ENCODE measurements around the gene SHROOM3.

SHROOM3 gene

DNA sequence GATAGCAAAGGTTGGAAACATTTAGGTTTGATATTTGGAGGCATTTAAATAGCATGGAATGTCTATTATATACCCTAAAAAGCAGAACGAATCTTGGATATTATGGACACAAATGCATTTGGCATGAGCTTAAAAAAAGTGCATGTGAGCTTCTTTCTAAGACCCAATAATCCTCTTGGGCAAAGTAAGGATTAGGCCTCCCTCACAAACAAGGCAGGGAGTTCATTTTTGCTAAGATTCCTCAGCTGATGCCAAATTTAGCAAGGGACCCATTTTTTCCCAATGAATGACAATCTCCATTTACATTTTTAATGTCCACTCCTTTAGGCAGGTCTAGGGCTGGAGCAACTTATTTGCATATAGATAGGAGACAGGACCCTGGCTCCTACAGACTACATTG, 263.1 kb downstream of the SHROOM3 start:
- TF ChIP-seq FOXM1 (IDR thresholded peaks at IDR 0.05; ENCODE audit: borderline replicate concordance, low read depth) (no peak), ZBTB7A (IDR thresholded peaks at IDR 0.05; ENCODE audit: low read depth) (no peak), CEBPB (IDR thresholded peaks at IDR 0.05) (no peak), RAD21 (IDR thresholded peaks at IDR 0.05; ENCODE audit: low read depth) (no peak), NFIC (IDR thresholded peaks at IDR 0.05) (no peak), TEAD4 (IDR thresholded peaks at IDR 0.05) (no peak), EGR1 (IDR thresholded peaks at IDR 0.05) (no peak), REST (IDR thresholded peaks at IDR 0.05; ENCODE audit: low read depth) (no peak), CREB1 (IDR thresholded peaks at IDR 0.05; ENCODE audit: low read depth) (no peak)
- TF ChIP-seq, protein P1, sequence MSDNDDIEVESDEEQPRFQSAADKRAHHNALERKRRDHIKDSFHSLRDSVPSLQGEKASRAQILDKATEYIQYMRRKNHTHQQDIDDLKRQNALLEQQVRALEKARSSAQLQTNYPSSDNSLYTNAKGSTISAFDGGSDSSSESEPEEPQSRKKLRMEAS (IDR thresholded peaks at IDR 0.05), result no peak

DNA sequence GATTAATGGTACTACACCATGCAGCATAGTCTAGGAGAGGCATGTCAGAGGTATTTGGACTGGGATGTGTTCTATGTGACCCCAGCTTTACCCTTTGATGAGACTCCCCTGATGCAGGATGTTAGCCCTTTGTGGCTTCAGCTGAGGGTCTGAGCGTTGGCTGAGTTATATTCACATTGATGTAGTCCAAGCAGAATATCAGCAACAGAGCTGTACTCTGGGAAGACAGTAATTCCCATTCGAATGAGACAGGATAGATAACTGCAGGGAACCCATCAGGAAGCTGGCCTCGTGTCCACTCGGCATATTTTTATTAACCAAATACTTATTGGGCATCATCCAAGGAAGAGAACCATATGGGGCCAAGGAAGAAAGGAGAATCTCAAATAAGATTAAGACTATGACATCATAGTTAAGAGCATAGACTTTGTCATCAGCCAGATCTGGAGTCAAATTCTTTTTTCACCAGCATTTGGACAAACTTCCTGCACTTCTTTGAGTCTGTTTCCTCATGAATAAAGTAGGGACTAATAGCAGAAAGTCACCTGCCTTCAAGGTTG, 264.8 kb downstream of the SHROOM3 start:
- TF ChIP-seq FOXM1 (IDR thresholded peaks at IDR 0.05; ENCODE audit: borderline replicate concordance, low read depth), result no peak
- TF ChIP-seq RAD21 (IDR thresholded peaks at IDR 0.05; ENCODE audit: low read depth), result no peak
- TF ChIP-seq TCF12 (IDR thresholded peaks at IDR 0.05; ENCODE audit: low read depth), result no peak
- no peak for TF ChIP-seq YY1 (IDR thresholded peaks at IDR 0.05; ENCODE audit: low read depth)
- no peak for TF ChIP-seq NFIC (IDR thresholded peaks at IDR 0.05)

DNA sequence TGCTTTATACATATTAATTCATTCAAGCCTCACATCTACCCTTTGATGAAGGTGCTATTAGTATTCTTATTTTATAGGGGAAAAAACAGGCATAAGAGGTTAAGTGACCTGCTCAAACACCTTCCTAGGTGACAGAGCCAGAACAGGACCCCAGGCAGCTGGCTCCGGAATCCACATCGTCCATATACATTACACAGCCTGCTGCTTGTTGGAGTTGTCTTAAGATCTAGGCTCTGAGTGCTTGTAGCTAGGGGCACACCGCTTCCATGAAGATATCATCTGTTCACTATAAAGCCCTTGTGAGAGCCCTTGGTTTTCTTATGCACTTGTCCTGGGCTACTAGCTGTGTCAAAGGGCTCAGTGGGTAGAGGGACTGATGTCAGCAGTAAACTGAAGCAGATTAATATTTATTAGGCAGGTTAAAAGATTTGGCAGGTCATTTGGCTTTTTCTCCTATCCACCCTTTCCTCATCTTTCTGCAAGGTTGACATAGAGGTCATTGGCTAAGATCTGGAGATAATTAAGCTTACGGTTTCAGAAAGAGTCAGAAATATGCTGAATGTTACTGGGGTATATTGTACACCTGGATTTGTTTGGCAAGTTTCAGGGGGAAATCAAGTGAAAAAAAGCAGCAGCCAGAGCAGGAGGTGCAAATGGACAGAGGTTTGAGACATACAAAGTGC, 267.6 kb downstream of the SHROOM3 start:
- TF ChIP-seq, protein P1 (IDR thresholded peaks at IDR 0.05), result no peak
- TF ChIP-seq EP300 (IDR thresholded peaks at IDR 0.05; ENCODE audit: borderline replicate concordance), result no peak
- no peak for TF ChIP-seq EGR1 (IDR thresholded peaks at IDR 0.05)
- no peak for TF ChIP-seq CREB1 (IDR thresholded peaks at IDR 0.05; ENCODE audit: low read depth)

- TF ChIP-seq RAD21 (IDR thresholded peaks at IDR 0.05; ENCODE audit: low read depth) (no peak), FOXM1 (IDR thresholded peaks at IDR 0.05; ENCODE audit: borderline replicate concordance, low read depth) (no peak), CREB1 (IDR thresholded peaks at IDR 0.05; ENCODE audit: low read depth) (no peak), TCF12 (IDR thresholded peaks at IDR 0.05; ENCODE audit: low read depth) (no peak), ZBTB7A (IDR thresholded peaks at IDR 0.05; ENCODE audit: low read depth) (no peak), NFIC (IDR thresholded peaks at IDR 0.05) (no peak), REST (IDR thresholded peaks at IDR 0.05; ENCODE audit: low read depth) (no peak), EP300 (IDR thresholded peaks at IDR 0.05; ENCODE audit: borderline replicate concordance) (no peak), EGR1 (IDR thresholded peaks at IDR 0.05) (no peak), TEAD4 (IDR thresholded peaks at IDR 0.05) (no peak), CEBPB (IDR thresholded peaks at IDR 0.05) (no peak), TAF1 (IDR thresholded peaks at IDR 0.05; ENCODE audit: low read depth) (no peak), YY1 (IDR thresholded peaks at IDR 0.05; ENCODE audit: low read depth) (no peak)
- TF ChIP-seq, protein P1 (IDR thresholded peaks at IDR 0.05), result no peak
Observed at GRCh38 chr4:76703123-76703490, 268.1 kb downstream of the SHROOM3 start.

GRCh38 chr4:76703676-76704075, 268.6 kb downstream of the SHROOM3 start:
- TF ChIP-seq REST (IDR thresholded peaks at IDR 0.05; ENCODE audit: low read depth) (no peak), TEAD4 (IDR thresholded peaks at IDR 0.05) (no peak), EGR1 (IDR thresholded peaks at IDR 0.05) (no peak), ZBTB7A (IDR thresholded peaks at IDR 0.05; ENCODE audit: low read depth) (no peak), EP300 (IDR thresholded peaks at IDR 0.05; ENCODE audit: borderline replicate concordance) (no peak), FOXM1 (IDR thresholded peaks at IDR 0.05; ENCODE audit: borderline replicate concordance, low read depth) (no peak), YY1 (IDR thresholded peaks at IDR 0.05; ENCODE audit: low read depth) (no peak), CEBPB (IDR thresholded peaks at IDR 0.05) (no peak), TCF12 (IDR thresholded peaks at IDR 0.05; ENCODE audit: low read depth) (no peak; the same call in 1 of the 2 replicates), TAF1 (IDR thresholded peaks at IDR 0.05; ENCODE audit: low read depth) (no peak), NFIC (IDR thresholded peaks at IDR 0.05) (no peak), RAD21 (IDR thresholded peaks at IDR 0.05; ENCODE audit: low read depth) (no peak)
- TF ChIP-seq, protein P2, sequence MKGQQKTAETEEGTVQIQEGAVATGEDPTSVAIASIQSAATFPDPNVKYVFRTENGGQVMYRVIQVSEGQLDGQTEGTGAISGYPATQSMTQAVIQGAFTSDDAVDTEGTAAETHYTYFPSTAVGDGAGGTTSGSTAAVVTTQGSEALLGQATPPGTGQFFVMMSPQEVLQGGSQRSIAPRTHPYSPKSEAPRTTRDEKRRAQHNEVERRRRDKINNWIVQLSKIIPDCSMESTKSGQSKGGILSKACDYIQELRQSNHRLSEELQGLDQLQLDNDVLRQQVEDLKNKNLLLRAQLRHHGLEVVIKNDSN (IDR thresholded peaks at IDR 0.05), result no peak

Data from Ishikawa (cell line).